Activated CD4-positive, alpha-beta T cell treated with anti-CD3 and anti-CD28 coated beads for 48 hours (primary cell): ENCODE results near the gene KCNA3.
A peak's percentile ranks its signal among the peaks of the same experiment; 100 is the strongest.
"Not testable (repeated sequence)": the region's sequence is repeated elsewhere in the genome, so short reads cannot be mapped to it uniquely, and the experiment has no call there.

Experiments
- DNase-seq: peaks from one replicate; pipeline ENCODE4 v3.0.0-alpha.2; 2020

Gene KCNA3

DNA sequence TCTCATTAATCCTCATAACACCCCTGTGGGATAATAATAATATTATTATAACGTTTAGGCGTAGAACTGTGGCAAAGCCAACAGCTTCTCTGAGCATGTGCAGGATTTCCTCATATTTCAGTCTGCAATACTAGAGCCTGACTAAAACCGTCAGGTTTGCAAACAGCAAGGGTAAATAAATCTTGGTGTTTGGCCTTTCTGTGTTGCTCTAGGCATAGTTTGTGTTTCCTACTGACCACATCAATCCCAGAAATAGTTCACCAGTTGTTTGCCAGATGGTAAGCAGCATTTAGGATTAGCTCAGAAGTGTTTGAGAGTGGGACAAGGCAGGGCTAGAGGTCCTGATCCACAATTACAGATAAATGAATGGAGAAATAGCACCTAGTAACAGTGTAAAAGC lies 2.8 kb upstream of the KCNA3 start:
- no peak for DNase-seq

DNA sequence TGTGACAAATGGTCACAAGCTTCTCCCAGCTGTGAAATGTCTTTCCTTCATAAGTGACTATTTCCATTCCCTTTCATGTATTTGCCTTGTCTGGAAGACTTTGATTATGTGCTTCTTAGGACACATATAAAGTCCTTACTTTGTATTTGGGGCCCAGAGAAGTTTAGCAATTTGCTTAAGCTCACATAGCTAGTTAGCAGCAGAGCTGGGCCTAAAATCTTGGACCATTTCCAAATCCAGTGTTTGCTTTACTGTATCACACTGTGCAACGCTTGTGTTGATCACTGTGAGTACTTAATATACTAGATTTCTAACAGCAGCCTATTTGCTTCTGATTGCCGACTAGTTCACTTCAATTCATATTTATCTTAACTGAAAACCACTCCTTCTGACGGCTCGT lies 2.2 kb upstream of the KCNA3 start:
- DNase-seq, result no peak

DNA sequence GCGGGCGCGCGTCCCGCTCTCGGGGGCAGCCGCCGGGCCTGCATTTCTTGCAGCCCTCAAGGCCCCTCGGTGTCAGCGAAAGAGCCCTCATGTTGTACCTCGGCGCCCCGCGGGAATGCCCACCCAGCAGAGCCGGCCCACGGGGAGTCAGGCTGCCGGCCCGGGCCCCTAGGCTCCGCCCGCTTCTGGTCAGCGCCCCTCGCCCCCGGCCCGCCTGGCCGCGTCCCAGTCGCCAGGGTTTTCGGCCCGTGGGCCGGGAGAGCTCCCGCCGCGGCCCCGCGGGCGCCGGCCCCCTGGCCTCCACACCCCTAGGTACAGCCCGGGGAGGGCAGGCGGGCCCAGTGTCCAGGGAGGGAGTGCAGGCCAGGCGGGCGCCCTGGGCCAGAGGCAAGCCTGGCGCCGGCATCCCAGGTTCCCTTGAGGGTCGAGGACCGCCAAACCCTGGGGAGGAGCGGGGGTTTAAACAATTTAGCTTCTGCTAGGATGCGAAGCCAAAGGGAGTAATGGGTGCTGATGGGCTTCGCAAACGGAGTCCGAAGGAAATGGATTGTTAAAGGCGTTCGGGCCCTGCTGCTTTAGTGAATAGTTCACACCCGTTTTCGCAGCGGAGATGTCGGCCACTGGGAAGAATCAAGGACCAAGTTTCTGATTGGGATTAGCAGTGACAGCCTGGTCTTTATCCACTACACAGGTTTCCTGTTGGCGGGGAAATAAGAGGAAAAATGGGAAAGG lies 486 bp upstream of the KCNA3 start:
- peak; percentile 5 for DNase-seq

DNA sequence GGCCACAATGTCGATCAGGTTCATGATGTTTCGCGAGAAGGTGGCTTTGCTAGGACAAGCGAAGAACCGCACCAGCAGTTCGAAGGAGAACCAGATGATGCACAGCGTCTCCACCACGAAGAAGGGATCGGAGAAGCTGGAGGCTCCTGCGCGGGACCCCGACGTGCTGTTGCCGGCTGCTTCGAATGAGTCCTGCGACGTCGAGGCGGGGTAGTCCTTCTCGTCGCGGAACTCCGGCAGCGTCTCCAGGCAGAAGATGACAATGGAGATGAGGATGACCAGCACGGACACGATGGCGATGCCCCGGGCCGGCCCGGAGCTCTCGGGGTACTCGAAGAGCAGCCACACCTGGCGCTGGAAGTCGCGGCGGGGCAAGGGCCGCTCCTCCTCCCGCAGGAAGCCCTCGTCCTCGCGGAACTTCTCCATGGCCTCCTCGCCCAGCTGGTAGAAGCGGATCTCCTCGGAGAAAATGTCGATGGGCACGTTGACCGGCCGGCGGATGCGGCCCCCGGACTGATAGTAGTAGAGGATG lies 869 bp downstream of the KCNA3 start:
- peak; percentile 51 for DNase-seq

DNA sequence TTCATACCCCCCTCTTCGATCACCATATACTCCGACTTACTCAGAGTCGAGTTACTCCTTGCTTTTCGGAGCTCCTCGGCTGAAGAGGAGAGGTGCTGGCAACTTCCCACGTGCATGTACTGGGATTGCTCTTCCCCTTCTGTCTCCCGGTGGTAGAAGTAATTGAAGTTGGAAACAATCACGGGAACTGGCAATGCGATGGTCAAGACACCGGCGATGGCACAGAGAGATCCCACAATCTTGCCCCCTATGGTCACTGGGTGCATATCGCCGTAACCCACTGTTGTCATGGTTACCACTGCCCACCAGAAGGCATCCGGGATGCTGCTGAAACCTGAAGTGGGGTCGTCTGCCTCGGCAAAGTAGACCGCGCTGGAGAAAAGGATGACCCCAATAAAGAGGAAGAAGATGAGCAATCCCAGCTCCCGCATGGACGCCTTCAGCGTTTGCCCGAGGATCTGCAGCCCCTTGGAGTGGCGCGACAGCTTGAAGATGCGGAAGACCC lies 1.5 kb downstream of the KCNA3 start:
- peak; percentile 29 for DNase-seq

DNA sequence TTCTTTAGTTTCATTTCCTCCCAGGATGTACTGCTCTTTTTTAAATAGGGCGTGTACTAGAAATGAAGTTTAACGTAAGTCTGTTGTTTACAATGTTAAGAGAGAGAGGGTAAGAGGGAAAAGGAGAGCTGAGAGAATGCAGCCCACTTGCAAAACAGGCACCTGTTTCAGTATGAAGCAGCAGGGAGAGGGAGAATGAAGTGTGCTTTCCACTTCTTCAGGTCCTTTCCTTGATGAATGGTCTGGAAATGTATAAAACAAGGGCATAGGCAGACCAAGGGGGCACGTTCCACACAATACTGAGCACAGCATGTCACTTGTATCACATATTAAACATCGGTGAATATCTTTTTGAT lies 2.0 kb downstream of the KCNA3 start:
- DNase-seq, result peak; percentile 31

DNA sequence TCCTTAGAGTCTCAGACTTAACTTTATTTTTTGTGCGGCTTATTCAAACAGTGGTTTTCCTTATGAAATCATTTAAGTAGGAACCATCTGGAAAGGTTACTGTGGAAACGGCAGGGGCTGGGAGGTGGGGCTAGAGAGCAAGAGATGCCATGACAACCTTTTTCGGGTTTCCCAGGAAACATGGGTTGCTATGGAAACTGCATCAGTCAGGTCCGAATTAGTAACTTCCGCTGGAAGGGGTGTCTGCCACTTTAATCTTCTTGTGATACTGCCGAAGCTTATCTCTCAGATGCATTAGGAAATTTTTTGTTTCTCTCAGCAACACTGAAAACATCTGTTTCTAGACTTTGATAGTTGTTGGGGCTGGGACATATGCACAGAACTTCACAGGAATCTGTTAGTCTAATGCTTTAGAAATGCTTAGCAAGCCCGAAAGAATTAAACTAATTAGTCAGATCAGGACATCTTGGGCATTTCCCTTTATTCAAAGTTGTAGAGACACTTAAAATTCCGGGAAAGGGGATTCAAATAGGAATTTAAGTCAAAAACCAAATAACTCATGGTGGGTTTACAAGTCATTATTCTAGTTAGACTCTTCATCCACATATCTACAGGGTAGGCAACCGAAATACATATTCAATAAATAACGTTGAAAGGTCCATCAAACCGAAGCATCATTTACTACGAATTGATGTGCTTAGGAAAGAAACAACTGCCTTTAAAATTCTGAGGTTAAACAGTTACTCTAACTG lies 2.6 kb downstream of the KCNA3 start:
- DNase-seq, result peak; percentile 78

DNA sequence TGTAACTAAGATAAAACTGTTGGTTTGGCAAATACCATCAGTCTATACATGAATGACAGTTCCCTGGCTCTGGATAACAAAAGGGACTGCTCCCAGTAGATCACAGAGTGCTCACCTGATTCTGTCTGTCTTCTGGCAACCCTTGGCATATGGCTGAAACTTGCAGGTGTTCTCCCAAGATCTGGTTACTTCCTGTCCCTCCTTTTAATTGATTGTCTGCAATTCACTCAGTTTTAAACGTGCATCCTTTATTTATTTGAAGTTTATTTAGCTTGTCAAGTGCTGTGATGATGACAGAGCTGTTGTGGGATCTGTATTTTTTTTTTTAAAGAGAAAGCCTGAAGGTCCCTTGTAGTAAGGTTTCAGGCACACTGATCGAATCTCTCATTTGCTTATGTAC lies 3.4 kb downstream of the KCNA3 start:
- DNase-seq, result no peak

DNA sequence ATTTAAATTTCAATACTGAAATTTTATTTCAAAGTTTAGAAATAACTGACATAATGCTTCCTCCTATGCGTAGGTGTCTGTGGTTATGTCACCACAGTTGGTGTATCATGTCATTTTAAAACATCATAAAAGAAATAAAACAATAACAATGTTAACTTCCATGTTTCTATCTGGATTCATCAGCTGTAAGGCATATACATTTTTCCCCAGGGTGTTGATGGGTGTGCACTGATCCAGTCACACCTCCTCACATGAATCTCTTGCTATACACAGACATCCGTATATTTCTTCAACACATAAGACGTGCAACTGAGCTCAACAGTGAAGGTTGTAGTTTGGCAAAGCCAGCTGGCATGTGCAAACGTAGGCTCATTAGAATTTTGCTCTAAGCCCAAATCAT lies 6.2 kb downstream of the KCNA3 start:
- DNase-seq, result no peak

DNA sequence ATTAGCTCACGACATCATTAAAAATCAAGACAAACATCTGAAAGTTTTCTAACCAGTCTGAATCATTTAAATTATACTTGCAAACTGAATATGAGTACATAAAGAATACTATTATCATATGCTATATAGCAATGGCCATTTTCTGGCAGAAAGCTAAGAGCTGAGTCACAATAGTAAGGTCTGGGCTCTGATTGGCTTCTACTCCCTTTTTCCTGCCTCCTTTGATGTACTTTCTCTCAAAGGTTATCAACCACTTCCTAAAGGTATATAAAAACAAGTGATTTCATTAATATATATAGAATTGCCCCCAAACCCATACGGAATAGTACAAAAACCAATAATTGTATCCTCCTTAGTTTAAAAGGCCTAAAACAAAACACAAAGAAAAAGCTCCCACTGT lies 7.0 kb downstream of the KCNA3 start:
- no peak for DNase-seq

DNA sequence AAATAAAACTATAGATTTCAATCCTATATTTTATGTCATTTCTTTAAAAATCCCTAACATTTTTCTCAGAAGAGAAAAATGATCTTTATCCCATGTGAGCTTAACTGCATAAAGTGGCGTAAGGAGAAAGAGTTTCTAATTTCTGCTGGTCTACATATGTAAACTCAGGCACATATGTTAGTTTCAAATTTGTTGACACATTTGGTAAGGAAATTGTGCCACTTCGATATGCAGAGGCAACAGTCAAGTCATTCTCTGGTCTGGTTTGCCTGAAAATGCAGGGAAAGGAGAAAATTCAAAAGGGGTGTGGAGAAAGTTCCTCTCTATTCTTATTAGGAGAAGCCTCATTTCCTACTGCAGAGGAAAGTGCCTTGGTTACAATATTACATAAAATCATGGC lies 11.5 kb downstream of the KCNA3 start:
- no peak for DNase-seq

DNA sequence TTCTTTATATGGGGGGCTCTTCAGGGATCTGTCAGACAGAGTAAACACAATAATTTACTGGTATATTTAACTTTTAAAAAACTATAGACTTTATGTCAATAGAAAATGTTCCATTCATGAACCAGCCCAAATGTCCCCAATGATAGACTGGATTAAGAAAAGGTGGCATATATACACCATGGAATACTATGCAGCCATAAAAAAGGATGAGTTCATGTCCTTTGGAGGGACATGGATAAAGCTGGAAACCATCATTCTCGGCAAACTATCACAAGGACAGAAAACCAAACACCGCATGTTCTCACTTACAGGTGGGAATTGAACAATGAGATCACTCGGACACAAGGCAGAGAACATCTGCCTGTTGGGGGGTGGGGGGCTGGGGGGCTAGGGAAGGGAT lies 15.2 kb downstream of the KCNA3 start:
- DNase-seq, result not testable (repeated sequence)

DNA sequence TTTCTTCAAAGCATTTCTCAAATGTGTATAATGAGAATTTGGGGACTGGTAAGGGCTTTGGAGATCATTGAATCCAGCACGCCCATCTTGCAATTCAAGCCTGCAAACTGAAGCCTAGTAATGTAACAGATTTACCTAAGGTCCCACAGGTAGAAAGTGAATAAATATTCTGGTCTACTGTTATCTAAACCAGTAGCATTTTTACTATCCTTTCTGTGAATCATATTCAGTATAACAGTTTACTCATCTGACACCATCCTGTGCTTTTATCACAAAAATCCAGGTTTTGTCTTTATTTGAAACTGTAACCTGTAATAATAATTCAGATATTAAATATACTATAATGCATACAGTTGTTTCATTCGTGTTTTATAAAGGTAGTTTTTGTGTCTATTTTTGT lies 17.4 kb downstream of the KCNA3 start:
- DNase-seq, result no peak

DNA sequence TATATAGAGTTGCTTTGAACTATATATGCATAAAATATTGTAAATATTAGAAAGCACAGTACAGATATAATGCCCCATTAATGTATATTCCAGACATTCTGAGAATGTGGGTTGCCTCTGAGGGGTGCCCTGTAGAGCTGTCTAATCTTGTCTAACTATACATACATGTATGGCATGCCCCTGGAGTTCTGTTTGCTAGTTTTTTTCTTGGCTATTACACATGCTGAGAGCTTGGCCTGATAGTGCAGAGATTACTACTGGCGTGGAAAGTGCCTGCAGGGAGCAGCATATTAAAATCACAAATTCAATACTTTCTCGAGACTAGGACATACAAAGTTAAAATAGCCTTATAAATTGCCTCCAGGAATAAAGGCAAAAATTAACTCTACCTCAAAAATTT lies 24.1 kb downstream of the KCNA3 start:
- no peak for DNase-seq

DNA sequence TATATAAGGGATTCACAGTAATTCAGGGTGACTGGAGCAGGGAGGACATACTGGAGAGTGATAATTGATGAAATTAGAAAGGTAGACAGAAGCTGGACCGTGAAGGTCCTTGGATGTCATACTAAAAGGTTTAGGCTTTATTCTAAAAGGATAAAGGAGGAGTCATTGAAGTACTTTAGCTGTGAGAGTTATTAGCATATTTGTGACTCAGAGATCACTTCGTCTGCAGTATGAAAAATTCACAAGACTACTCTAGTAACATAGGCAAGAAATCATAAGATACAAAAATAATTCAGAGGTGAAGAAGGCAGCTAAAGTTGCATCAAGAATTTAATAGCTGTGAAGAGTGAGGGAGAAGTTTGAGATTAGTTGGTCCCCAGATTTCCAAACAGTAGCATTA lies 26.3 kb downstream of the KCNA3 start:
- no peak for DNase-seq

DNA sequence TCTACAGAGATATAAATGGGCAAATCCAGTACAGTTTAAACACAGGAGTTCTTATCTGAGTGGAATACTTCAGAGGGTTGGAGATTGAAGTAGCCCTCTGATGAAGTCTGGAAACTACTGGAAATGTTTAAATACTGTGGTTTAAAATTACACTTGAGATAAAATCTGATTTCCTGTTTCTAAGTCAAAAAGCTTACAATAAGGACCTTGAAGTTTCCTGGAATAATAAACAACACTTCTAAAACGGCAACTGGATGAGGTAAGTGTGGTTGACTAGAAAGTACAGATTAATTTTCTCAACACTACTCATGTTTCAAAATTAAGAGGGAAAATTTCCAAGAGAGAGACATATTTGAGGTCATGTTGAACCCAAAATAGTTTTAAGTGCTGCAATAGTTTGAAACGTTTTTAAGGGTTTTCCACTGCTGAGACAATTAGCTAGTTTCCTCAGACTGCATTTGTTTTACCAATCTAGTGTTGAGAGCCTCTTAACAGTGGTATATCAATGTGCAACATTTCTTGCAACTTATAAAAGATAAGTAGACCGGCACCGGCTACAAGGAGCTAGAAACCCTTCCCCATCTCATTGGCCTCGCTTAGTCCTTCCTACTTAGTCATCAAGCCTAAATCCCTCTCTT lies 27.4 kb downstream of the KCNA3 start:
- no peak for DNase-seq

DNA sequence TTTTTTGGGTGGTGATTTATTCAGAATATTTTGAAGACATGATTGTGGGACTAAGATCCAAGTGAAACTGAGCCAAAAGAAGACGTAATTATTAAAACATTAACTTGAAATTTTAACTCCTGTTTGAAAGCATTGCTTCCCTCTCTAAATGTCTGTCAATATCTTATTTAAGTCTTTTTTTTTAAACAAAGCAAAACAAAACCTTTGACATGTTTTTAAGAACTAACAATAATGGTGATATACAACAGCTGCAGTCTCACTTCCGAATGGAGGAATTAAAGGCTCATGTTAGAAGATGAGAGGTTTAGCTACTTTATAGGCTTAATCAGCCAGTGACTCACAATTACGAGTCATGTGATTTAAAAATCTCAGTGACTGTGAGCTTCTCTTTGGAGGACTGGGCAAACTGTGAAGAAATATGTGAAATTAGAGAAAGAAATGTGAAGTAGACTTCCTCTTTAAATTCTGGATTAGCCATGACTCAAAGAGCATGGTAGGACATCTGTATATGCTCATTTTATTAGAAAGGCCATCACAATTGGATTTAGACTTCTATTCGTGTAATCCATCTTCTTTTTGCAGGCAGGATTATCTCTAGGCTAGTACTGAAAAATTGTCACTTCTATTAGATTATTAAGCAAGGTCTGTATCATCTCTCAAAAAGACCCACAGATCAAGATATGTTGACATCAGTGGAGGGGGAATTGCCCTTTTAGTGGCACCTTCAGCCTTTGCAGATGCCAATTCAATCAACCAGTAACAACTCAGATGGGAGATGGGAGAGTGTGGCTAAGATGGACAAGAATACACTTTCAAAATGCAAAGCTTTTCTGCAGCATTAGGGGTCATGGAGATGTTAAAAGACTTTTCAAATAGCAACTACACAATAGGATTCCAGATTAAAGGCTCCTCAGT lies 28.7 kb downstream of the KCNA3 start:
- no peak for DNase-seq

DNA sequence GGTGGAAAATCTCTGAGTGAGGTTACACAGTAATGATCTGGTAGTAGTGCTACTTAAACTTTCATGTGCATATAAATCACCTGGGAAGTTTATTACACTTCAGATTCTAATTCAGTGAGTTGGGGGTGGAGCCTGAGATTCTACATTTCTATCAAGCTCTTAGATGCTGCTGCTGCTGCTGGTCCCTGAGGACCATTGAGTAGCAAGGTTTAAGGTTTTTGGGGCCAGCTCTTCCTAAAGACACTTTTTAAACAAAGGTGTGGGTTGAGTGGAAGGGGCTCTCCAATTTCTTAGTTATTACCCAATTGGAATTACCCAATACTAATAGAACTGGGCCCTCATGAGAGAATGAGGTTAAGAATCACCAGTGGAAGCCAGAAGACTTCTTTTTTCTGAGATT lies 29.5 kb downstream of the KCNA3 start:
- no peak for DNase-seq

DNA sequence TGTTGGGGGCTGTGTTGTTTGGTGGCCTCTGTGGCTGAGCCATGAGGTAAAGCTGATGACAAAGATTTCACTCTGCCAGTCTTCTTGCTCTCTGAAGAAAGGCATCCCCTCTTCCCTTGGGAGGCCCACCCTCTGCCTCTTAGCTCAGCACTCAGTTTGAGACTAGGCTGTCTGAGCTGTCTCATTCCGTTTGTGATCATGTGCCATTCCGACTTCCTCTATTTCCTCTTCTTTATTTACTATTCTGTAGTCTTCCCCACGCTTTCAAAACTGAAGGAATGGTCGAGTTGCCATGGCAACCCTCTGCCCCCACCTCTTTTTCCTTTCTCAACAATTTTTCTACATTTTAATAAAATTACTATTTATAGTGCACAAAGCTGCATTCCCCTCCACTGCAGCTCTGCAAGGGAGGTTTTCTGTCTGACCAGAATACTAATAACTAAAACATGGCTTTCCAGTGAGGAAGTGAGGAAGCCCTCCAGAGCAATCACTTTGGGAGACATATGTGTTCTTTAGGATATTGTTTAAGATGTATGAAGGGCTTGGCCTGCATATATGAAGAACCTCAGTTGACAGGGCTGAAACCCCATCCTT lies 30.8 kb downstream of the KCNA3 start:
- DNase-seq, result no peak

DNA sequence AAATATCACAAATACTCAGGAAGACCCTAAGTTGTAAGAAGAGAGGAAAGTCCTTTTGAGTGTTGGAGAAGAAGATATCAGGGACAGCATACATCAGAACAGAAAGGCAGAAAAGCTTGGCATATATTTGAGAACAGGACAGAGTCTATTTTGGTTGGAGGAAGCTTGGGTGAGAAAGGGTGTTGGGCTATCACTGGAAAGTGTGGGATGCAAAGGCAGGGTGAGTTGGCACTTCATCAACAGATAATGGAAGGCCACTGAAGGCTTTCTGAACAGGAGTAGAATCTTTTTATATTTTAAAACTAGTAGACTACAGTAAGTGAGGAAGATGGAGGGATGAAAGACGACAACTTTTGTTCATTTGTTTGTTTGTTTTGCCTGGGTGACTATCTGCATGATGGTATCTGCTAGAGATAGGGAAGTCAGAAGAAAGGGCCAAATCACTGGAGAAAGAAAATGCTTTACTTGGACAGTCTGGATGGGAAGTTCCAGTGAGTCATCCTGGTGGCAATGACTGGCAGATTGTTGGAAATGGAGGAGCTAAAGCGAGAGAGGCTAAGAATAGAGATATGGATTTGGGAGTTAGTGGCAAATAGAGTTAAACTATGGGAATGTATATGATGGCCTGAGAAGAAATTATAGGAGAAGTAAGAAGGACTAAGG lies 34.9 kb downstream of the KCNA3 start:
- no peak for DNase-seq

DNA sequence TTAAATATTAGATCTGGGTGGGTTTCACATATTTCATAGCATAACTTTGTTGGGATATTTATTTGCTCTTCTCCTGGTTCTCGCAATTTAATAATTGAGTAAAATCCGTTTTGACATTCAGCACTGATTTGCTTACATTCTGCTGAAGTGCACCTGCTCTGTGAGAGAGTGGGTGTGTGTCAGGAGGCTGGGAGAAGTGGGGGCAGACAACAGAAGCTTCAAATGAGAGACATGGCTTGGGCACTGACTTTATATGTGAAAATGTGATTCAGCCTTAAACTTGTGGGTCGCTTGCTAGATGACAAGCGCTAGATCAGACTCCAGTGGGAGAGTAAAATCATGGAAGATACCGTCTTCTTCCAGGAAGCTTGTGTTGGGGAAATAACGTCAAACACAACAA lies 36.2 kb downstream of the KCNA3 start:
- no peak for DNase-seq

DNA sequence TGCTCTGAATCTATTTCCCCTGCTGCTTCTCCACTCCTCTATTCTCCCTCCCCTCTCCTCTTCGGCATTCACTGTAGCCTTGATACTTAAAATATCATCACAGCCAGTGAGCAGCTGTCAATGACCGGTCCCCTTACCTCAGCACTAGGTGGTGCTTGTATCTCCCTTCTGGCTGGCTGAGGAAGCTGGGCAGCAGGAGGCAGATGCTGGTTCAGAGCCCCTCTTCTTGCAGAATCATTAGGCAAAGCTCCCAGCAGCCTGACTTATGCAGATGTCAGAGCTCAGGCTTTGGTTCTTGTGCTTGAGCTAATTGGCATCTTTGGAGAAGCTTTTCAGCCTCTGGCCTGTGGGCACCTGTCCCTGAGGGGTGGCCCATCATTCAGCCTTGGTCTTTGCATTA lies 36.7 kb downstream of the KCNA3 start:
- DNase-seq, result no peak
